GM10248 (cell line): ENCODE data around the gene CD180.

Source experiments
- CTCF ChIA-PET: fragments of 300-600 bp; sonication (Branson Sonifier 250); formaldehyde crosslinking; extraction: SDS; loops from one replicate; lab custom pipeline; 2021; ENCODE audit warnings: antibody characterized with exemption; lab: Yijun Ruan, JAX
- POLR2A ChIA-PET: fragments of 350-650 bp; sonication (Branson Sonifier 250); formaldehyde crosslinking; extraction: SDS; loops from one replicate; lab custom pipeline; 2020; ENCODE audit warnings: antibody characterized with exemption; lab: Yijun Ruan, JAX
- DNase-seq: peaks from one replicate; pipeline ENCODE4 v3.0.0; 2012; ENCODE audit errors: extremely low spot score
- TF ChIP-seq, protein P1 (sequence below): IDR thresholded peaks from 2 replicates; pipeline ENCODE4 v1.5.1; 2012; ENCODE audit warnings: mild to moderate bottlenecking, low read depth; ENCODE audit errors: extremely low read depth, missing control alignments, control extremely low read depth

CD180 gene

DNA sequence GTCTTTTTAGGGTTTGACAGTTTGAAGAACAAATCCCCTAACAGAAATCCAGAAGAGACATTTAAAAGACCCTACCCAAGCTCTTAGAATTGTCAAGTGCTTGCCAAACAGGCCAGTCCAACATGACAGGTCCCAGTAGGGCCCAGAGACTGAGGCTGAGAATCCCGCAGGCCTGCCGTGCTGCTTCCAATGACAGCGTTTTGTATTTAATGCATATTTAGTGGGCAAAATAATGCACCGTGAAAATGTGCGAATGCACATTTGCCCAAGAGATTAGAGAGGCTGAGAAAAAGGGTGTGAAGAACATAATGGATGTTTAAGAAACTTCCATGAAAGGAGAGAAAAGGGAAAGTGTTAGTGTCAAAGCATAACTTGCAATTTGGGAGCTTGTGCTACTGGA is 57.6 kb downstream of the CD180 start:
- DNase-seq, result no peak
- TF ChIP-seq, protein P1, sequence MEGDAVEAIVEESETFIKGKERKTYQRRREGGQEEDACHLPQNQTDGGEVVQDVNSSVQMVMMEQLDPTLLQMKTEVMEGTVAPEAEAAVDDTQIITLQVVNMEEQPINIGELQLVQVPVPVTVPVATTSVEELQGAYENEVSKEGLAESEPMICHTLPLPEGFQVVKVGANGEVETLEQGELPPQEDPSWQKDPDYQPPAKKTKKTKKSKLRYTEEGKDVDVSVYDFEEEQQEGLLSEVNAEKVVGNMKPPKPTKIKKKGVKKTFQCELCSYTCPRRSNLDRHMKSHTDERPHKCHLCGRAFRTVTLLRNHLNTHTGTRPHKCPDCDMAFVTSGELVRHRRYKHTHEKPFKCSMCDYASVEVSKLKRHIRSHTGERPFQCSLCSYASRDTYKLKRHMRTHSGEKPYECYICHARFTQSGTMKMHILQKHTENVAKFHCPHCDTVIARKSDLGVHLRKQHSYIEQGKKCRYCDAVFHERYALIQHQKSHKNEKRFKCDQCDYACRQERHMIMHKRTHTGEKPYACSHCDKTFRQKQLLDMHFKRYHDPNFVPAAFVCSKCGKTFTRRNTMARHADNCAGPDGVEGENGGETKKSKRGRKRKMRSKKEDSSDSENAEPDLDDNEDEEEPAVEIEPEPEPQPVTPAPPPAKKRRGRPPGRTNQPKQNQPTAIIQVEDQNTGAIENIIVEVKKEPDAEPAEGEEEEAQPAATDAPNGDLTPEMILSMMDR, result no peak
- CTCF ChIA-PET, result interaction anchor here (0.8 to 1.7 kb wide), 3 partner anchors 10 to 70 kb away, joined by 3 to 4 read pairs (median 4); no protein-coding TSS in a partner anchor
- POLR2A ChIA-PET, result no interaction called here

DNA sequence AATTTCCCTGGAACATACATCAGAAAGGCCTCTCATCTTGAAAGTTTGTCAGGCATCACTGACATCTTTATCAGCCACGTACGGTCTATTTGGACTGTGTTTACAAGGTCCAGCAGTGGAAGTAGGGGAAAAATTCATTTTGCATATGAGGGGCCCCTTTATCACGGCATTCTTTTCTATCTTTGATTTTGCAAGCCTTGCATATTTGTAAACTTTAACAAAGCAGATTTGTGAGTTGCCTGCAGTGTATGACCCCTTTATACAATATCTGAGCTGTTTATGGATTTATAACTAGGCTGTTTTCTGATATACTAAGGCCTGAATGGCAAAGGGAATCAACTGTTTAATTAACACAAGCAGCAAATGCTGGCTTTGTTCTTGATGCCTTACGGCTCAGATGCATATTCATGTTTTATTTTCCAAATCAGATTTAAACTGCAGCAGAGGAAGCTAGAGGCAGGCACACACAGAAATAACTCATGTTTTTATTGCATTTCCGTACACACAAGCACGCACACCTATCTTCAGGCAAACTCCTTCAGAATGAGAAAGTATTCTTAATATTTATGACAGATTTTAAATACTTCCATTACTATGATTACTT is 61.1 kb downstream of the CD180 start:
- DNase-seq, result no peak
- ChIA-PET CTCF (no interaction called here), POLR2A (no interaction called here)
- TF ChIP-seq, protein P1, result no peak

DNA sequence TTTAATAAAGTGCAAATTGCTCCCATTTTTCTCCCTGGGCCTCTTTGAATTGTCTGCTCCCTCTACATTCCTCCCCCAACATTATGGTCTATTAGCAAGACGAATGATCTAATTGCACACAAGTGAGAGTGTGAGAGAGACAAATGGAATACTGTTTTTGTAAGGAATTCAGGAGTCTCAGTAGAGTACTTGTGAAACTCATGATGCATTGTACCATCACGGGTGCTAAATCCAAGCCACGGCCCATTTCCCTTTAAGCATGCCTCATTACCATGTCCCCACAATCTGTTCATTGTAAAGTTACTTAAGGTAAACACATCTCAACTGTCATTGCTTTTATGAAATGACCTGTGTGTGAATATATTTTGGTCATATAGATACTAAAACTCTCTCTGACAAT is 62.8 kb downstream of the CD180 start:
- ChIA-PET POLR2A (no interaction called here), CTCF (interaction anchor here (1.4 to 1.7 kb wide), 3 partner anchors 15 to 22 kb away, joined by 3 to 7 read pairs (median 5); no protein-coding TSS in a partner anchor)
- DNase-seq, result no peak
- TF ChIP-seq, protein P1, result no peak

DNA sequence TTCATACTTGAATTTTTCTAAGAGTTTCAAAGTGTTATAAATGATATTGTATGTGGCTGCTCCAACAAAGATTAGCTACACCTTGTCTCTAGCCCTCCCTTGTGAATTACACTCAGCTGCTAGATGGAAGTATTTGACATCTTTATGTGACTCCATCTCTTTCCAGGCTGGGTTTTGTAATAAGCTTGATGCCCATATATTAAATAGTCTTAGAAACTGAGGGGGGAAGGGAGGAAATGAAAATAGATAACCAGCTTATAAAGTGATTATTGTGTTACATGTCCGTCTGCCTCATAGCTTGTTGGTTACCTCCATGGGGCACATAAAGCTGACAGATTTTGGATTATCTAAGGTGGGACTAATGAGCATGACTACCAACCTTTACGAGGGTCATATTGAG is 63.4 kb downstream of the CD180 start:
- TF ChIP-seq, protein P1, result no peak
- no peak for DNase-seq
- ChIA-PET CTCF (interaction anchor here (1.4 to 1.7 kb wide), 4 partner anchors 14 to 32 kb away, joined by 3 to 7 read pairs (median 4); no protein-coding TSS in a partner anchor), POLR2A (no interaction called here)

DNA sequence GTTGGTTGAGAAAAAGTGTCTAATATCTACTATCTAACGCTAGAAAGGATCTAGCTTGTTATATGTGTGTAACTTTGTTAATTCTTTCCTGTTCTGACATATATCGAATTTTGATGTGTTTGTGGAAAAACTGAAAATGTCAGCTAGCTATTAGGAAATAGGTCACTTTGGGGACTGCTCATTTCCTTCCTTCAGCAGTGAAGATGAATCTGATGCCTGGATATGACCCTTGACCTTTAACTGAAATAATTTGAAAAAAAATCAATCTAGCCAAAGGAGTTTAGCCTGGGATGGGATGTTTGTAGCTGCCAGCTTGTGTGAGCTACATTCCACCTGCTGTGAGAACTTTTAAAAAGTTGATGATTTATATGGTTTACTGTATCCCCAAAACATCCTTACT is 66.8 kb downstream of the CD180 start:
- ChIA-PET CTCF (interaction anchor here (1.3 to 2.1 kb wide), 3 partner anchors 8 to 36 kb away, joined by 4 to 5 read pairs (median 4); no protein-coding TSS in a partner anchor), POLR2A (no interaction called here)
- DNase-seq, result no peak
- TF ChIP-seq, protein P1, result no peak
